ENCODE data around the gene TPSG1.

The TPSG1 gene

GRCh38 chr16:1260101-1260680, 35.1 kb upstream of the TPSG1 start:
- no peak for DNase-seq (ENCODE audit: low read depth in 1 of 2, low spot score in 1 of 2)
- H3K27me3 ChIP-seq (ENCODE audit: insufficient read depth, poor library complexity, severe bottlenecking): peaks cover 36% of the 10 kb centered on the region
- no peak overlapping the region for H3K27ac ChIP-seq (replicated peaks)
- no peak overlapping the region for H3K4me3 ChIP-seq (replicated peaks; ENCODE audit: insufficient read depth, low read length)
- no peak for TF ChIP-seq REST (IDR thresholded peaks at IDR 0.05; ENCODE audit: insufficient replicate concordance, low read depth)
- no peak for TF ChIP-seq CTCF (IDR thresholded peaks at IDR 0.05; ENCODE audit: insufficient read depth, low read length)
- no peak for TF ChIP-seq POLR2AphosphoS5 (IDR thresholded peaks at IDR 0.05; ENCODE audit: low read depth)
- TF ChIP-seq SPI1 (IDR thresholded peaks at IDR 0.05; ENCODE audit: borderline replicate concordance, low read depth): no peak
- no peak for TF ChIP-seq GABPA (IDR thresholded peaks at IDR 0.05; ENCODE audit: low read depth)

- Histone ChIP-seq H3K4me3 (replicated peaks; ENCODE audit: insufficient read depth, low read length) (no peak overlapping the region), H3K27me3 (ENCODE audit: insufficient read depth, poor library complexity, severe bottlenecking) (peaks cover 36% of the 10 kb centered on the region), H3K27ac (replicated peaks) (no peak overlapping the region)
- no peak for DNase-seq (ENCODE audit: low read depth in 1 of 2, low spot score in 1 of 2)
- no peak for TF ChIP-seq REST (IDR thresholded peaks at IDR 0.05; ENCODE audit: insufficient replicate concordance, low read depth)
- no peak for TF ChIP-seq GABPA (IDR thresholded peaks at IDR 0.05; ENCODE audit: low read depth)
- TF ChIP-seq CTCF (IDR thresholded peaks at IDR 0.05; ENCODE audit: insufficient read depth, low read length): no peak
- TF ChIP-seq POLR2AphosphoS5 (IDR thresholded peaks at IDR 0.05; ENCODE audit: low read depth): no peak
- no peak for TF ChIP-seq SPI1 (IDR thresholded peaks at IDR 0.05; ENCODE audit: borderline replicate concordance, low read depth)
These were observed 34.6 kb upstream of the TPSG1 start for GRCh38 chr16:1259760-1260068.

- no peak overlapping the region for H3K4me3 ChIP-seq (replicated peaks; ENCODE audit: insufficient read depth, low read length)
- peaks cover 36% of the 10 kb centered on the region for H3K27me3 ChIP-seq (ENCODE audit: insufficient read depth, poor library complexity, severe bottlenecking)
- DNase-seq (ENCODE audit: low read depth in 1 of 2, low spot score in 1 of 2): no peak
- TF ChIP-seq SPI1 (IDR thresholded peaks at IDR 0.05; ENCODE audit: borderline replicate concordance, low read depth): no peak
- TF ChIP-seq GABPA (IDR thresholded peaks at IDR 0.05; ENCODE audit: low read depth): no peak
- TF ChIP-seq REST (IDR thresholded peaks at IDR 0.05; ENCODE audit: insufficient replicate concordance, low read depth): no peak
- no peak for TF ChIP-seq CTCF (IDR thresholded peaks at IDR 0.05; ENCODE audit: insufficient read depth, low read length)
- TF ChIP-seq POLR2AphosphoS5 (IDR thresholded peaks at IDR 0.05; ENCODE audit: low read depth): no peak
- H3K27ac ChIP-seq (replicated peaks): no peak overlapping the region
These were observed 34.1 kb upstream of the TPSG1 start for GRCh38 chr16:1258906-1259759.

Measured in HL-60 (cell line).